Coronary artery (tissue), 2 donors: ENCODE data around the gene PLP2.
"Not testable (repeated sequence)": the region's sequence is repeated elsewhere in the genome, so short reads cannot be mapped to it uniquely, and the experiment has no call there.

Experiments
- DNase-seq: peaks from one replicate; pipeline ENCODE4 v3.0.0-alpha.2; 2017; ENCODE audit warnings: low spot score
- H3K27ac ChIP-seq, 2 donors: fragments of 200-600 bp; sonication (generic); one replicate each; pipeline ENCODE4 v1.5.1; 2016 to 2019
- H3K4me3 ChIP-seq: fragments of 200-600 bp; sonication (generic); 2 replicates; pipeline ENCODE4 v1.5.1; 2016; ENCODE audit warnings: mild to moderate bottlenecking, moderate library complexity
- CTCF ChIP-seq: fragments of 200-600 bp; sonication (generic); IDR thresholded peaks from one replicate; pipeline ENCODE4 v1.5.1; 2019; ENCODE audit warnings: antibody characterized with exemption

PLP2 gene

GRCh38 chrX:49164589-49165360, 6.9 kb upstream of the PLP2 start:
- no peak for DNase-seq
- no peak for TF ChIP-seq CTCF
- Histone ChIP-seq H3K4me3 (no peak overlapping the region), H3K27ac (peak overlapping the region; percentile 59 to 98)

GRCh38 chrX:49165901-49166881, 5.5 kb upstream of the PLP2 start:
- H3K27ac ChIP-seq: peak overlapping the region; percentile 59 to 98
- peak; percentile 86 for DNase-seq
- peak overlapping the region; percentile 67 for H3K4me3 ChIP-seq
- no peak for TF ChIP-seq CTCF

GRCh38 chrX:49166914-49167739, 4.6 kb upstream of the PLP2 start:
- peak; percentile 95 for DNase-seq
- Histone ChIP-seq H3K27ac (peak overlapping the region; percentile 59 to 98), H3K4me3 (peak overlapping the region; percentile 67)
- TF ChIP-seq CTCF: no peak

- no peak for DNase-seq
- Histone ChIP-seq H3K4me3 (peak overlapping the region; percentile 67), H3K27ac (peak overlapping the region; percentile 59 to 98)
- no peak for TF ChIP-seq CTCF
These were observed 4.0 kb upstream of the PLP2 start for GRCh38 chrX:49167740-49168108.

- peak overlapping the region; percentile 76 for H3K4me3 ChIP-seq
- H3K27ac ChIP-seq: peak overlapping the region; percentile 89 to 94
- TF ChIP-seq CTCF: no peak
- DNase-seq: no peak
These were observed 632 bp downstream of the PLP2 start for GRCh38 chrX:49172280-49172780.

- not testable (repeated sequence) for H3K4me3 ChIP-seq
- peak; percentile 72 for DNase-seq
- H3K27ac ChIP-seq: peak overlapping the region; percentile 89 to 94
These were observed 1.8 kb downstream of the PLP2 start for GRCh38 chrX:49173544-49173943.
